ENCODE measurements around the gene PLS1. TPM values are rescaled to one million over a fixed set of nuclear protein-coding genes. Genes with fewer than 3 reads are reported as not detected.
"Not testable (repeated sequence)": the region's sequence is repeated elsewhere in the genome, so short reads cannot be mapped to it uniquely, and the experiment has no call there.

Gene PLS1
- total RNA-seq, 1 donor from 2014 or later, result 2.4 TPM

DNA sequence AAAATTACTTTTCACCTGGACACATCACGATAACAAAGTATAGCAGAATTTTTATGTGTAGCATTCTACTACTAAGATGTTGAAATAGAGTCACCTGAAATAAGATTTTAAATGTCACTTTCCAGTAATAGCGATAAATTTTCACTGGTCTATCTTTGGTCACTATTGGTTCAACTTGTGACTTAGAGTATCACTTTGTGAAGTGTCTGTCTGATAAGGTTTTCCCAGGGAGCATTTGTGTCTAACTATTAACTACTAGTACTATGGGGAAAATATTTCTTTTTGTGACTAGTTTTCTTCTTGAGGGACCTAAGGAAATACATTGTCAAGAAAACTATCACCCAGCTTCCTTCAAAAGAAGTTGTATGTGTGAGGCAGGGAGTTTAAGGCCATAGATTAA is 138.6 kb downstream of the PLS1 start:
- TF ChIP-seq, protein P1, sequence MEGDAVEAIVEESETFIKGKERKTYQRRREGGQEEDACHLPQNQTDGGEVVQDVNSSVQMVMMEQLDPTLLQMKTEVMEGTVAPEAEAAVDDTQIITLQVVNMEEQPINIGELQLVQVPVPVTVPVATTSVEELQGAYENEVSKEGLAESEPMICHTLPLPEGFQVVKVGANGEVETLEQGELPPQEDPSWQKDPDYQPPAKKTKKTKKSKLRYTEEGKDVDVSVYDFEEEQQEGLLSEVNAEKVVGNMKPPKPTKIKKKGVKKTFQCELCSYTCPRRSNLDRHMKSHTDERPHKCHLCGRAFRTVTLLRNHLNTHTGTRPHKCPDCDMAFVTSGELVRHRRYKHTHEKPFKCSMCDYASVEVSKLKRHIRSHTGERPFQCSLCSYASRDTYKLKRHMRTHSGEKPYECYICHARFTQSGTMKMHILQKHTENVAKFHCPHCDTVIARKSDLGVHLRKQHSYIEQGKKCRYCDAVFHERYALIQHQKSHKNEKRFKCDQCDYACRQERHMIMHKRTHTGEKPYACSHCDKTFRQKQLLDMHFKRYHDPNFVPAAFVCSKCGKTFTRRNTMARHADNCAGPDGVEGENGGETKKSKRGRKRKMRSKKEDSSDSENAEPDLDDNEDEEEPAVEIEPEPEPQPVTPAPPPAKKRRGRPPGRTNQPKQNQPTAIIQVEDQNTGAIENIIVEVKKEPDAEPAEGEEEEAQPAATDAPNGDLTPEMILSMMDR (IDR thresholded peaks at IDR 0.05), result no peak
- Mint-ChIP-seq H3K27me3 (ENCODE audit: low read depth) (no peaks in the 10 kb centered on the region), H3K27ac (ENCODE audit: unreplicated experiment) (no peak overlapping the region), H3K36me3 (ENCODE audit: low read depth) (no peaks in the 10 kb centered on the region), H3K4me1 (ENCODE audit: low read depth) (peaks cover 9% of the 10 kb centered on the region), H3K9me3 (ENCODE audit: low read depth) (no peaks in the 10 kb centered on the region), H3K4me3 (ENCODE audit: unreplicated experiment) (no peak overlapping the region)
- DNase-seq (ENCODE audit: low spot score), result no peak

DNA sequence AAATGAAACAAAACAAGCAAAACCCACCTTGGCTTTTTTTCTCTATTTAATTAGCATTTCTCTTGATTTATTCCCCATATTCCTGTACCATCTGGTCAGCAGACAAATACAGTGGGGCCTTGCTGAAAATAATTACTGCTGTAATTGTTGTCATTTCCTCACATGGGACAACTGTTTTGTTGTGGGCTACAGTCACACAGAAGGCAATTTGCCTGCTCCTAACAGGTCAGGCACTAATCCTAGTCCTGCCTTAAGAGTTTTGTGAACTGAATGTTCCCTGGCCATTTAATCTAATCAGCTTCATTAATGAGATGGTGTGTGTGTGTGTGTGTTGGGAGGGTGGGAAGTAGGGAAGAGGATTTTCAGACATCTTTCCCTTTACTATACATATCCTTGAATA is 139.3 kb downstream of the PLS1 start:
- TF ChIP-seq, protein P1 (IDR thresholded peaks at IDR 0.05), result no peak
- H3K9me3 Mint-ChIP-seq (ENCODE audit: low read depth), result no peaks in the 10 kb centered on the region
- DNase-seq (ENCODE audit: low spot score), result no peak
- H3K4me3 Mint-ChIP-seq (ENCODE audit: unreplicated experiment), result no peak overlapping the region
- no peaks in the 10 kb centered on the region for H3K36me3 Mint-ChIP-seq (ENCODE audit: low read depth)
- H3K27me3 Mint-ChIP-seq (ENCODE audit: low read depth), result no peaks in the 10 kb centered on the region
- no peak overlapping the region for H3K27ac Mint-ChIP-seq (ENCODE audit: unreplicated experiment)
- H3K4me1 Mint-ChIP-seq (ENCODE audit: low read depth), result peaks cover 9% of the 10 kb centered on the region

DNA sequence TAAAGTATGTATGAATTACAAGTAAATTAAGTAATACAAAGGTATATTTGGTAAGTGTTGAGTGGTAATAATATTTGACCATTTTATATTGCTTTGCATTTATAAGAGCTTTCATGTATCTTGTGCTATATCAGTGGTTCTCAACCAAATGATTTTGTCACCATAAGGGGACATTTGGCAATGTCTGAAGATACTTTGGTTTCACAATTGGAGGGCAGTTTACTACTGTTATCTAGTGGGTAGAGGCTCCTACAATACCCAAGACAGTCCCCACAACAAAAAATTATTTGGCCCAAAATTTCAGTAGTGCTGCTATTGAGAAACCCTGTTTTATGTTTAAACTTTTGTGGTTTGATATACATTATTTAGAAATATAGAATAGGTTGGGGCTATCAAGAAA is 142.2 kb downstream of the PLS1 start:
- Mint-ChIP-seq H3K27me3 (ENCODE audit: low read depth) (no peaks in the 10 kb centered on the region), H3K4me3 (ENCODE audit: unreplicated experiment) (no peak overlapping the region), H3K4me1 (ENCODE audit: low read depth) (peaks cover 9% of the 10 kb centered on the region), H3K27ac (ENCODE audit: unreplicated experiment) (no peak overlapping the region), H3K9me3 (ENCODE audit: low read depth) (no peaks in the 10 kb centered on the region), H3K36me3 (ENCODE audit: low read depth) (no peaks in the 10 kb centered on the region)
- DNase-seq (ENCODE audit: low spot score), result no peak
- TF ChIP-seq, protein P1 (IDR thresholded peaks at IDR 0.05), result no peak

DNA sequence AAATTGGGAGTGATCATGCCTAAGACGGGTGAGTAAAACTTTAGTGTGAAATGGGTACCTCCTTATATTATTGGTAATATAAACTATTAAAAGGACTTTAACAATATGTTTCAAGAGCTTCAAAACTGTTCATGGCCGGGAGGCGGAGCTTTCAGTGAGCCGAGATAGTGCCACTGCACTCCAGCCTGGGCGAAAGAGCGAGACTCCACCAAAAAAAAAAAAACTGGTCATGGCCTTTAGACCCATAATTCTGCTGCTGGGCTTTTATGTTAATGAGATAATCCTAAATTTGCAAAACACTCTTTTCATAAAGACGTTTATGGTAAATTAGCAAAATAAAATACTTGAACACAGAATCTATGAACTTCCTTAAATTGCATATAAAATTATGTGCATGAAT is 150.5 kb downstream of the PLS1 start:
- Mint-ChIP-seq H3K27me3 (ENCODE audit: low read depth) (no peaks in the 10 kb centered on the region), H3K36me3 (ENCODE audit: low read depth) (peaks cover 14% of the 10 kb centered on the region)

DNA sequence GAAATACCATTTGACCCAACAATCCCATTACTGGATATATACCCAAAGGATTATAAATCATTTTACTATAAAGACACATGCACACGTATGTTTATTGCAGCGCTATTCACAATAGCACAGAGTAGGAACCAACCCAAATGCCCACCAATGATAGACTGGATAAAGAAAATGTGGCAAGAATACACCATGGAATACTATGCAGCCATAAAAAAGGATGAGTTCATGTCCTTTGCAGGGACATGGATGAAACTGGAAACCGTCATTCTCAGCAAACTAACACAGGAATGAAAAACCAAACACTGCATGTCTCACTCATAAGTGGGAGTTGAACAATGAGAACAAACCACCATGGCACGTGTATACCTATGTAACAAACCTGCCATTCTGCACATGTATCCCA is 154.3 kb downstream of the PLS1 start:
- not testable (repeated sequence) for H3K27ac Mint-ChIP-seq (ENCODE audit: unreplicated experiment); H3K4me1 Mint-ChIP-seq (ENCODE audit: low read depth); DNase-seq (ENCODE audit: low spot score); H3K27me3 Mint-ChIP-seq (ENCODE audit: low read depth); H3K4me3 Mint-ChIP-seq (ENCODE audit: unreplicated experiment); H3K9me3 Mint-ChIP-seq (ENCODE audit: low read depth)
- H3K36me3 Mint-ChIP-seq (ENCODE audit: low read depth), result peaks cover 17% of the 10 kb centered on the region

More for the DNA sequence above, 150.5 kb downstream of the PLS1 start:
- no peak for DNase-seq (ENCODE audit: low spot score)
- Mint-ChIP-seq H3K9me3 (ENCODE audit: low read depth) (peaks cover 7% of the 10 kb centered on the region), H3K27ac (ENCODE audit: unreplicated experiment) (no peak overlapping the region), H3K4me3 (ENCODE audit: unreplicated experiment) (no peak overlapping the region), H3K4me1 (ENCODE audit: low read depth) (no peaks in the 10 kb centered on the region)
- TF ChIP-seq, protein P1 (IDR thresholded peaks at IDR 0.05), result no peak

DNA sequence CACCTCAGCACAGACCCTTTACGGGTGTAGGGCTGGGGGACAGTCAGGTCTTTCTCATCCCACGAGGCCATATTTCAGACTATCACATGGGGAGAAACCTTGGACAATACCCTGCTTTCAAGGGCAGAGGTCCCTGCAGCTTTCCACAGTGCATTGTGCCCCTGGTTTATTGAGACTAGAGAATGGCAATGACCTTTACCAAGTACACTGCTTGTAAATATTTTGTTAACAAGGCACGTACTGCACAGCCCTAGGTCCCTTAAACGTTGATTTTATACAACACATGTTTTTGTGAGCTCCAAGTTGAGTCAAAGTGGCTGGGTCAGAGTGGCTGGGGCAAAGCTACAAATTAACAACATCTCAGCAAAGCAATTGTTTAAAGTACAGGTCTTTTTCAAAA is 156.4 kb downstream of the PLS1 start:
- H3K36me3 Mint-ChIP-seq (ENCODE audit: low read depth), result peaks cover 20% of the 10 kb centered on the region
- not testable (repeated sequence) for H3K27ac Mint-ChIP-seq (ENCODE audit: unreplicated experiment); DNase-seq (ENCODE audit: low spot score); H3K9me3 Mint-ChIP-seq (ENCODE audit: low read depth); H3K27me3 Mint-ChIP-seq (ENCODE audit: low read depth); H3K4me1 Mint-ChIP-seq (ENCODE audit: low read depth); H3K4me3 Mint-ChIP-seq (ENCODE audit: unreplicated experiment)

All from chondrocyte (in vitro differentiated cells).